ENCODE data around the gene DGCR6L.
"Not testable (repeated sequence)": the region's sequence is repeated elsewhere in the genome, so short reads cannot be mapped to it uniquely, and the experiment has no call there.

DGCR6L gene

GRCh38 chr22:20292673-20293232 is 27.1 kb downstream of the DGCR6L start:
- no peak for FAIRE-seq

GRCh38 chr22:20292108-20292507 is 27.8 kb downstream of the DGCR6L start:
- FAIRE-seq (no peak), DNase-seq (ENCODE audit: low spot score) (no peak)

More at GRCh38 chr22:20292673-20293232, 27.1 kb downstream of the DGCR6L start:
- no peak for DNase-seq (ENCODE audit: low spot score)

GRCh38 chr22:20291604-20292063 is 28.2 kb downstream of the DGCR6L start:
- no peak for DNase-seq (ENCODE audit: low spot score)
- FAIRE-seq, result no peak

- no peak for FAIRE-seq
Measured at GRCh38 chr22:20291249-20291586, 28.6 kb downstream of the DGCR6L start.

DNA sequence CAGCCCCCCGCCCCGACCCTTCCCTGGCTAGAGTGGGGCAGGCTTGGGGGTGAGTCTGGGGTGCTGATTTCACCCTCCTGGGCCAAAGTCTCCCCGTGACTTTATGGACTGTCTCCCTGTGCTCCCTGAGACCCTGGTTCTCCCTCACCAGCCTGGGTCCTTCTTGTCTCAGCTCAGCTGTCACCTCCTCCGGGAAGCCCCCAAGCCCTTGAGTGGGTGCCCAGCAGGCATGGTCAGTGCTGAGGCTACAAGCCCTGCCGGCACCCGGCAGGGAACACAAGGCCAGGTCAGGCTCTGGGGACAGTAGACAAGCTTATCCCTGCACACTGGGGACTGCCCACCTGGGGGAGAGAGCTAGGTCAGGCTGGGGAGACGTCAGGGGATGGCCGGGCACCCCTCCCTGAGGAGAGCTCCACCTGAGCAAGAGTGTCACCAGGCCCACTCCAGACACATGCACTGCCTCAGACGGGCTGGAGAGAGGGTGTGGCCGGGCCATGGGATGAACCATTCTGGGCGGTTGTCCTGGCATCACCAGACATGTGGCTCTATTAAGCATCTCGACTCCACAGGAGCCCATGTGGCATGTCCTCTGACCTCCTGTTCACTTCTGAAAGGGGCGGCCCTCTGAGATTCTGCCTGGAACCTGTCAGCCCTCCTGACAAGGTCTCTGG is 29.1 kb downstream of the DGCR6L start:
- DNase-seq (ENCODE audit: low spot score) (no peak), FAIRE-seq (no peak)

More at GRCh38 chr22:20291249-20291586, 28.6 kb downstream of the DGCR6L start:
- DNase-seq (ENCODE audit: low spot score), result no peak

GRCh38 chr22:20290045-20290392 is 29.8 kb downstream of the DGCR6L start:
- DNase-seq (ENCODE audit: low spot score) (no peak), FAIRE-seq (no peak)

GRCh38 chr22:20289182-20290044 is 30.4 kb downstream of the DGCR6L start:
- FAIRE-seq; DNase-seq (ENCODE audit: low spot score): not testable (repeated sequence)

DNA sequence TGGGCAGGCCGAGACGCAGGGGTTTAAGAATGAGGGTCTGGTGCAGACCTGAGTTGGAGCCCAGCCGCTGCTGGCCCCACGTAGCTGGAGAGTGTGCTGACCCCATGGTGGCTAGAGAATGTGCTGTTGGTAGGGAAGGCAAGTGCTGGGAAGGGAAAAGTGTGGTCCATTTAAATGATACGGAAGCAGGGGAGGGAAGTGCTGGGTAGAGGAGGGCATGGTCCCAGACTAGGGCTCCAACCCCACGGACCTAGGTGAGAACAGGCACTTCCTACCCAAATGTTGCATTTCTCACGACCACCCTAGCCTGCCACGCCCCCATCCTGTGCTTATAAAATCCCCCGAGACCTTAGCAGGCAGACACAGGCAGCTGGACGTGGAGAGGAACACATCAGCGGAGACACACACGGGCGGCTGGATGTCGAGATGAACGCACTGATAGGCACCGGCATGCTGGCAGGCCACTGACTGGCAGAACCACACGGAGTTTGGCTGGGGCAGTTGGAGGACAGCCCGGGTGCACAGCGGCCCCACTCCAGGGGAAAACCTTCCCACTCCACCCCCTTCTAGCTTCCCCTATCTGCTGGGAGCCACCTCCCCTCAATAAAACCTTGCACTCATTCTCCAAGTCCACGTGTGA is 33.0 kb downstream of the DGCR6L start:
- FAIRE-seq; DNase-seq (ENCODE audit: low spot score): not testable (repeated sequence)

DNA sequence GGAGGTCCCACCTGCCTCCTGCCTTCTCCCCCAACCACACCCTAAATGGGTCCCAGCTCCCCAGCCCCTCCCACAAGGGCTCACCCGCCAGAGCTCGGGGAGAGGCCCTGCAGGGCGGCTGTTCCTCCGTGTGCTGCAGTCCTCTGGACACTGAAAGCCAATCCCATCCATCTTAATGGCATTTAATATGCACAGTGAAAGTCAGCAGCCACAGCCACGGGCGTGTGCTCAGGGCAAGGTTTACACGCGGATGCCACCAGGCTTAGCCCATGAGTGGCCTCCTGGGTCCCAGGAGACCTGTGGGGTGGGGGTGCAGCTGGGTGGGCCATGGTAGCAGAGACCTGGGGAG is 33.6 kb downstream of the DGCR6L start:
- FAIRE-seq; DNase-seq (ENCODE audit: low spot score): not testable (repeated sequence)

DNA sequence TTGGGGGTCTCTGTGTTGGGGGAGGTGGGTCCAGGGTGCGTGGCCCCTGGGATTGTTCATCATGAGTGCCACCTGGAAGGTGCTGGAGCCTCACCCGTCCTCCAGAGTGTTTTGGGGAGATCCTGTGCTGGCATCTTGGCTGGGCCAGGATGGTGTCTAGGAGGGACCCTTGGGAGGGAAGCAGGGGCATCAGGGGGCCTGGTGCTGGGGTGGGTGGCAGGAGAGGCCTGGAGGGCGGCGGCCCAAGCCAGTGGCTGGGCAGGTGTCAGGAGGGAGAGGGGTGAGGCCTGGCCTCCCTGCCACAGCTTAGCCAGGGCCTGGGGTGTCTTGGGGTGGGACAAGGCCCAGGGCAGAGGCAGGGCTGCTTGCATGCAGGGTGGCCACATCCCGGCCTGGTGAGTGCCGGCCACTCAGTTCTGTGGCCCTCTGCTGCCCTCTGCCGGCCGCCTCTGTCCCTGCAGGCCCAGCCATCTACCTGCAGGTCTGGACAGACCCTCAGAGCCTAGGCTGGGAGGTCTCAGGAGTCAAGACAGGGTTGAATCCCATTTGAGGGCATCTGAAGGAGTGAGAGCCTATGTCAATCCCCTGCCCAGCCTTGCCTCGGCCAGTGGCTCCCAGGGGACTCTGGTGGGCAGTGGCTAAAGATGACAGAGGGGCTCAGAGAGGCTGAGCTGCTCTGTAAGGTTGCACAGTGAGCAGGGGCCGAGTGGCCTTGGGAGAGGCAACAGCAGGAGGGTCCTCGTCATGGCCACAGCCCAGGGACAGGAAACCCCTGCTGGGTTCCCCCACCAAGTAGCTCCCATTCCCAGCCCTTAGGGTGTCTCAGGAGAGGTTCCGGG is 34.2 kb downstream of the DGCR6L start:
- peak; percentile 21 for DNase-seq (ENCODE audit: low spot score)
- not testable (repeated sequence) for FAIRE-seq

GRCh38 chr22:20284471-20285086 is 35.3 kb downstream of the DGCR6L start:
- FAIRE-seq (no peak), DNase-seq (ENCODE audit: low spot score) (no peak)

DNA sequence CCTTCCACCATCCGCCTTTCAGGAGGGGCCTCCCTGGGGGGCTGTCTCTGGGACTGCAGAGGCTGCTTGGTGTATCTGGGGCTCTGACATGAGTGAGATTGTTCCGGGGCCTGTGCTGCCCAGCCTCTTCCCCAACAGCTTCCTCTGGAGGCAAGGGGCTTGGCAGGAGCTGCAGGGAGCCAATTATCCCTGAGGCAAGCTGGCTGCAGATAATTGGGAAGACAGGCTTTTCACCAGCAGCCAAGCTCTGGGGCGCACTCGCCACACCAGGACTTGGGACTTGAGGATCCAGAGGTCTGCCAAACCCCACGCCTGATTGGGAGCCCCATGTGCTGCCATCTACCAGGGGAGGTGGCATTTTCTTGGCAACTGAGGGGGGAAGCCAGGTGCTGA is 36.2 kb downstream of the DGCR6L start:
- FAIRE-seq (no peak), DNase-seq (ENCODE audit: low spot score) (no peak)

DNA sequence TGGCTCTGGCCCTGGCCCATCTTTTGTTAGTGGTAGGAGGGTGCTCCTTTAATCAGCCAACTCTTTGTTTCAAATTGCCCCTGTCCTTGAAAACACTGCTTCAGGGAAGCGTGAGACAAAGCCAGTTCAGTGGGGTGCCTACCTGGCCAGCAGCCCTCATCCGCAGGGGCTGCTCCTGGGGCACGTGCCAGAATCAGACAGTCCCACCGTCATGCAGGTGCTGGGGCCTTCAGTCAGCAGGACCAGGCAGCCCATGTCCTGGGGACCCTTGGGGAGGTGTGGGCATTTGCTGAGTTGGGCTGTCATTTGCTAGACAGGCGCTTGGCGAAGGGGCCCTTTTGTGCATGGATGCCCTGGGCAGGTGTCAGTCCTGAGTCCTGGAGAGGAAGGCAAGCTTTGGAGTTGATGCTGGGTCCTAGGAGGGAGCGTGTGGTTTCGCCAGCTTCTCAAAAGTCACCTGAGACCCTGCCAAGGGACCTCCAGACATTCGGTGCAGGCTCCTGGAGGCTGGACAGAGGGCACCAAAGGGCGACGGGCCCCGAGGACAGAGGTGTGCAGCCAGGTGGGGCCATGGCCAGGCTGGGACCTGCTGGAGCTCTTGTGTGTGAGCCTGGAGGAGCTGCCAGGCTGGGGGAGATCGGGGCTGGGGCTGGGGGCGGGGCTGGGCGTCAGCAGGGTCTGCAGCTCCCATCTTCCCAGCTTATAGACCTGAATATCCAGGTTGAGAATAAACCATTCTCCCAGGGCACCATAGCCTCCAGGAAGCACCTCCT is 36.8 kb downstream of the DGCR6L start:
- FAIRE-seq (no peak), DNase-seq (ENCODE audit: low spot score) (no peak)

DNA sequence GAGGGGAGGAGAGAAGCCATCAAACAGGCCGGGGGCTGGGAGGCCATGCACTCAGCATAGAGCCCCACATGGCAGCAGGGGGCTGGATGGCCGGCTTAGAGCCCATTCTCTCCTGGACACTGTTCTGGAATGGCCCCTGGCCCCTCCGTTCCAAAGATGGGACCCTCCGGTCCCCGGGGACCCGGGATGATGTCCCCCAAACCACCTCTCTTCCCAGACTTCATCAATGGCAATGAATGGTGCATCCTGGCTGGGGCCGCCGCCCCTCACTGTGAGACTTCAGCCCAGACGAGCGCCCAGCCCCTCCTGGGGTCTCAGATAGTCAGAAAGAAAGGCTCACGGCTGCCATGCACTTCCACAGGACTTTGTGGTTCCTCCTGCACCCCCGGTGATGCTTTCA is 38.0 kb downstream of the DGCR6L start:
- FAIRE-seq (no peak), DNase-seq (ENCODE audit: low spot score) (no peak)

DNA sequence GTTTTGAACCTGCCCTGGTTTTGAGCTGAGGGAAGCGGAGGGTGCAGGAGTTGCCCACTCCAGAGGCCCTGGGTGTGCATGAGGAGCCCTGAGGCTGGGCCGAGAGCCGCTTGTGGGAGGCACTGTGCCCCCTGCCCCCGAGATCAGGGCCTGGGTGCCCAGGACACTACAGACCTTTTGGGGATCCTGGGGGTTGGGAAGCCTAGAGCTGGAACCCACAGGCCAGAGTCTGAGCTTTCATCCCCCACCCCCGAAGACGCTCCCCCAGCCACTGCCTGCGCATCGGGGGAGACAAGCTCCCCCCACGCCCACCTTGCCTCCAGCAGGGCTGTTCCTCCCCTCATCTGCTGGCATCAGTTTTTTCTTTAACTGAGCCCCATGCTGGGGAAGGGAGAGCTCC is 38.4 kb downstream of the DGCR6L start:
- not testable (repeated sequence) for DNase-seq (ENCODE audit: low spot score); FAIRE-seq

- no peak for DNase-seq (ENCODE audit: low spot score)
- no peak for FAIRE-seq
Measured at GRCh38 chr22:20280866-20281265, 39.0 kb downstream of the DGCR6L start.

DNA sequence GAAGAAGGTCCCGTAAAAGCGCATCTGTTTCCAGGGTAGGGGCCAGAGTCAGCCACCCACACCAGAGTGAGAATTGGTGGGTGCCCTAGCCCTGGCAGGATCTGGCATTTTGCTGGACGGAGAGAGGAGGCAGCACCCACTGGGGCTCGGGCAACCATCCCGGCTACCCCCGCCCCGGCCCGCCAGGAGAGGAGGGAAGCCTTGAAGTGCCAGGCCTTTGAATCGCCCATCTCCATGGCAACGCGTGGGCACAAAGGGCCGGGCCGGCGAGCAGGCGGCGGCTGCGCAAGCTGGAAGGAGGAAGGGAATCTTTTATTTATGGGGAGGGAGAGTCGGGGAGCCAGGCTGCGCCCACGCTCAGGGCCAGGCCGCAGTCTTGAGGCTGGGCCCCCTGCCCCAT is 39.7 kb downstream of the DGCR6L start:
- DNase-seq (ENCODE audit: low spot score); FAIRE-seq: not testable (repeated sequence)

- FAIRE-seq, result peak; percentile 27
Measured at GRCh38 chr22:20279662-20280134, 40.2 kb downstream of the DGCR6L start.

GRCh38 chr22:20278726-20279490 is 41.0 kb downstream of the DGCR6L start:
- FAIRE-seq; DNase-seq (ENCODE audit: low spot score): not testable (repeated sequence)

More at GRCh38 chr22:20279662-20280134, 40.2 kb downstream of the DGCR6L start:
- peak; percentile 48 for DNase-seq (ENCODE audit: low spot score)

Data from RCC 7860 (cell line).